Aorta (tissue), 5 donors: ENCODE measurements around the gene CPEB4. TPM values are rescaled to one million over a fixed set of nuclear protein-coding genes. Genes with fewer than 3 reads are reported as not detected.
A peak's percentile ranks its signal among the peaks of the same experiment; 100 is the strongest.

Experiments
- ATAC-seq: fragments of 200-7000 bp; cut with Tn5 transposase; one replicate; pipeline ENCODE4 v1.9.1; 2022; ENCODE audit warnings: moderate library complexity; ENCODE audit not compliant: low FRiP score
- DNase-seq, 2 donors: peaks; one replicate each; pipeline ENCODE4 v3.0.0-alpha.2; 2020
- H3K27ac ChIP-seq, 2 donors: one replicate each; pipeline ENCODE4 v1.5.1; 2013; ENCODE audit warnings: low read length in 2 of 2, mild to moderate bottlenecking in 2 of 2, moderate library complexity in 2 of 2, control low read depth in 1 of 2, inconsistent platforms in 1 of 2, low read depth in 1 of 2
- H3K27me3 ChIP-seq, 2 donors: one replicate each; pipeline ENCODE4 v1.6.1; 2013; ENCODE audit warnings: control low read depth in 1 of 2, low read length in 1 of 2, mild to moderate bottlenecking in 1 of 2, moderate library complexity in 1 of 2; ENCODE audit not compliant: insufficient read depth in 2 of 2, control insufficient read depth in 1 of 2
- H3K36me3 ChIP-seq, 2 donors: one replicate each; pipeline ENCODE4 v1.6.1; 2013; ENCODE audit warnings: control low read depth in 1 of 2, low read length in 1 of 2, mild to moderate bottlenecking in 1 of 2; ENCODE audit not compliant: insufficient read depth in 2 of 2, control insufficient read depth in 1 of 2
- H3K4me1 ChIP-seq, 2 donors: one replicate each; pipeline ENCODE4 v1.6.1; 2013; ENCODE audit warnings: low read length in 2 of 2, control low read depth in 1 of 2, mild to moderate bottlenecking in 1 of 2, moderate library complexity in 1 of 2; ENCODE audit not compliant: insufficient read depth in 2 of 2, control insufficient read depth in 1 of 2
- H3K4me3 ChIP-seq, 2 donors: one replicate each; pipeline ENCODE4 v1.5.1; 2013; ENCODE audit warnings: low read length in 2 of 2, control low read depth in 1 of 2, mild to moderate bottlenecking in 1 of 2
- H3K9me3 ChIP-seq: one replicate; pipeline ENCODE4 v1.6.1; 2013; ENCODE audit warnings: mild to moderate bottlenecking, low read length; ENCODE audit not compliant: control insufficient read depth
- WGBS, 2 donors: extraction: QIAGEN DNeasy Blood & Tissue Kit; methylation state at CpG; one replicate each; pipeline ENCODE4 v1.1.7; 2013; 5-methylcytosine and 5-hydroxymethylcytosine counted together
- intact Hi-C, 2 donors: fragments of 100-400 bp; cut with DNase I; formaldehyde crosslinking; loops; one replicate each; pipeline versions ENCODE4 v1.14.2 to v1.15.0; 2022
- polyA plus RNA-seq, 2 donors: library from polyadenylated mRNA; stranded (reverse); fragments of 200-250 nt; gene quantifications; one replicate each; pipeline ENCODE4 v1.2.3, GENCODE V29; 2013
- total RNA-seq, 2 donors: library from RNA; stranded (reverse); fragmentation: NEBNext Ultra II Directional; extraction: Animal tissue kit (Norgen Biotek cat#: 25700); gene quantifications; one replicate each; pipeline ENCODE4 v1.2.1, GENCODE V29; 2021
- donor health status: healthy with polysubstance abuse.
- donor health status: Bipolar disorder and iron deficiency.
- donor health status: DM: no; HTN: no; CAD: no.
- donor health status: DM: no; HTN: no; CAD: no.
- donor health status: DM: yes; HTN: yes; CAD: no.

Gene CPEB4
- total and polyA plus RNA-seq, 4 donors = 9.0 to 80.1 (median 30.5) TPM

DNA sequence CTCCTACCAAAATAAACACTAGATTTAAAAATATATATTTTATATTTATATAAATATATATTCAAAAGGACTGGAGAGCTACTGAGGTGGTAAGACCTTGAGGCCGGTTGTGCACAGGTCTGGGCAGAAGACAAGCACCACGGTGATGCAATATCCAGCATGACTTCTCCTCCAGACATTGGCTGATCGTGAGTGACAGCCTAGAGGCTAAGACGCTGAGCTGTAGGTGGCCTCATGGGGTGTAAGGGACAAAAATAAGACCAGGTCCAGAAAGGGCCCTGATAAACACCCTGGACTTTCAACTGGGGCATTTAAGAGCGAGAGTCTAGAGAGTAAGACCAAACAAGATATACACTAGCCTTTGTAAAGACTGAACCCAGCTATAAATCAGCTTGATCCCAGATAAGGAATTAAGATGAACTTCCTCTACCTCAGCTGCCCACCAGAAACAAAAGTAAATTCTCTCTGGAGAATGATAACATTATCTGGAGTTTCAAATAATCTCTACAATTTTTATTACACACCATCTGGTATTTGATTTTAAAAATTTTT is 86.6 kb downstream of the CPEB4 start:
- Histone ChIP-seq H3K4me3 (no peak overlapping the region), H3K4me1 (peaks cover 0 to 1% of the 10 kb centered on the region in 2 donors), H3K36me3 (no peaks in the 10 kb centered on the region), H3K27me3 (no peaks in the 10 kb centered on the region), H3K9me3 (no peaks in the 10 kb centered on the region), H3K27ac (no peak overlapping the region)
- DNase-seq (no peak), ATAC-seq (no peak)
- intact Hi-C loops = loop anchor here (5.0 kb wide), 3 partner anchors 87 to 338 kb away; partner anchors contain the start of gene CPEB4 (in 1 of the 2)
- 76 to 79% methylated on average over 5 of the region's 5 CpGs for WGBS, 2 donors

DNA sequence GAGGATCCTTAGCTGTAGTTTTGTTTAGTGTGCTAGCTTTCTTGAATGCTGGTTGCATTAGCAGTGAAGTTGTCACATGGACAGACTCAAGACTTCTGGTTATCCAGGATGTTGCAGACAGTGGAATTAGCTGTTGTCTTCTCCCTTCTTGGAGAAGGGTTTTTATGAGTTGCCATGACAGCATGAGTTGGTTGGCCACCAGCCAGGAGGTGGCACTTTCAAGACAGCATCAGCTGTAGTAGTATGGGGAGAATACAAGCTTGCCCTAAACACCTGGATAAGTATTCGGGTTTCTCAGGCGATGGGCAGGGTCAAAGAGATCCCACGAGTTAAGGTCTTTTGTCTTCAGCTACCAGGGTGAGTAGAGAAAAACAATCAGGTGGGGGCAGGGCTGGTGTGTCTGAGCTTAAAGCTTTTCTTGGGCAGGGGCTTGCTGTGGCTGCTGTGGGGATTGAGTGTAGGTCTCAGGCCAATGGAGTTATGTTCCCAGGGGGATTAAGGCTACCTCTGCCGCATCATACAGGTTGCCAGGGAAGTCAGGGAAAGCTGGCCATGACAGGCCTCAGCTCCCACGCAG is 93.1 kb downstream of the CPEB4 start:
- Histone ChIP-seq H3K27me3 (no peaks in the 10 kb centered on the region), H3K36me3 (no peaks in the 10 kb centered on the region), H3K4me1 (no peaks in the 10 kb centered on the region), H3K4me3 (no peak overlapping the region), H3K27ac (no peak overlapping the region), H3K9me3 (no peaks in the 10 kb centered on the region)
- no peak for ATAC-seq
- intact Hi-C loops = no loop called here
- WGBS, 2 donors = 67 to 68% methylated on average over 5 of the region's 5 CpGs
- no peak for DNase-seq

- Histone ChIP-seq H3K36me3 (no peaks in the 10 kb centered on the region), H3K27me3 (no peaks in the 10 kb centered on the region), H3K9me3 (no peaks in the 10 kb centered on the region), H3K4me3 (no peak overlapping the region), H3K27ac (no peak overlapping the region), H3K4me1 (no peaks in the 10 kb centered on the region)
- 51 to 62% methylated on average over 4 of the region's 4 CpGs for WGBS, 2 donors
- intact Hi-C loops = no loop called here
- DNase-seq (no peak), ATAC-seq (no peak)
Measured at GRCh38 chr5:173984218-173984617, 96.1 kb downstream of the CPEB4 start.

DNA sequence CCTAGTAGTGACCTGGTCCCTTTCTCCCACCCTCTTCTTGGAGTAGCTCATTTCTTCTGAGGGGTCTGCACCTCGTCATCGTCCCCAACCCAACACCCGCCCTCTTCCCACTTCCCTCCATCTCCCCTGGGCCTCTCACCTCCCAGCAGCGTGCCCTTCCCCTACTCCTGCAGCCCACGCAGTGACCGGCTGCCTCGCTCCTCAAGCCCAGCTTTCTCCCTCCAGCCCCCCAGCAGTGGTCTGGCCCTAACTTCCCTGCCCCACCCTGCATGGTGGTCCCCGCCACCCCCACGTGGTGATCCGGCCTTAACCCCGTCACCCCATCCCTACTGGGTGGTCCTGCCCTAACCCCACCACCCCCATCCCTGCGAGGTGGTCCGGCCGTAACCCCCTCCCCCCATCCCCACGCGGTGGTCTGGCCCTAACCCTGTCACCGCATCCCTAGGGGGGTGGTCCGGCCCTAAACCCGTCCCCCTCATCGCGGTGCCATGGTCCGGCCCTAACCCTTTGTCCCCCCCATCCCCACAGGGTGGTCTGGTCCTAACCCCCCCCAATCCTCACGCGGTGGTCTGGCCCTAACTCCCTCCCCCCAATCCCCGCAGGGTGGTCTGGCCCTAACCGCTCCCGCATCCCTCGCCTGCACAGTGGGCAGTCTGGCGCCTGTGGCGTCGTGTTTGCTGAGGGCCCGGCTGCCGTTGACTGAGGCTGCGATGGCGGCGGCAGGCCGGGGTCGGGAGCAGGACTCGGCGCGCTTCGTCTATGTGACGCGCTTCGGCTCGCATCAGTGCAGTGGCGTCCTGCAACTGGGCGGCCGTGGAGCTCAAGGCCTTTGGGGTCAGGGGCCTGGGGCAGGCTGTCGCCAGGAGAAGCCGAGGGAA is 100.6 kb downstream of the CPEB4 start, which contains the start of gene C5orf47:
Gene C5orf47, plus strand, starts transcription at position 617 of the 878 bp plus-strand sequence. Its CDS starts 94 bp downstream, at position 711.
- H3K4me3 ChIP-seq = no peak within 1 kb of the TSS
- no peak within 1 kb of the TSS for H3K27ac ChIP-seq
- DNase-seq (peak in 1 of 2 donors; percentile 65), ATAC-seq (peak; percentile 41)
- H3K9me3 ChIP-seq = no peaks in the 10 kb centered on the region
- intact Hi-C loops = no loop called here
- no peaks in the 10 kb centered on the region for H3K36me3 ChIP-seq
- H3K4me1 ChIP-seq = no peaks in the 10 kb centered on the region
- 93% methylated on average over 49 to 51 of the region's 51 CpGs for WGBS, 2 donors
- no peaks in the 10 kb centered on the region for H3K27me3 ChIP-seq

DNA sequence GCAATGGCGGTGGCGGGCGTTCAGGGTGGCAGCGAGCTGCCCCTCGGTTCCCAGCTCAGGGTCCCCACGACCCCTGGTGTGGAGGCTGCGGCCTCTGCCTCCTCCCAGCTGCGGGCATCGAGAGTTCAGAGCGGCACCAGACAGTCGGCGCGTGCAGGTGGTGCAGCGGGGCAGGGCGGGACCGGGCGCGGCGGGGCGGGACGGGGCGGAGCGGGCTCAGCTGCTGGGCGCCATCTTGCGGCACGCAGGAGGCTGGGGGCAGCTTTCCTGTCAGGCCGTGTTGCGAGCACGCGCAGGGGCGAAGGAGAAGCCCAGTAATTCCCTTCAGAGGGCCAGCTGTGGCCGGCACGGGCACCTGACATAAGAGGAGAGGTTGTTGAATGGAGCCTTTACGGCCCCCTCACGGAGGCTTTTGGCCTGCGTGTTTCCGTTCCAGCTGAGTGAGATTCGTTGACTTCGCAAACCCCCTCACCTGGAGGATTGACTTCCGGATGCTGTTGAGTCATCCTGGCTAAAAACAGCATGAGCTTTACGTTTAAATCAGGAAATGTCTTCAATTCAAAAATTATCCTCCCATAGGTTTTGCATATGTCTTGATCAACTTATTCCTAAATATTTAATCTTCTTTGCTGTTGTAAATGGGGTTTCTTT is 101.4 kb downstream of the CPEB4 start:
- Histone ChIP-seq H3K36me3 (no peaks in the 10 kb centered on the region), H3K27ac (no peak overlapping the region), H3K27me3 (no peaks in the 10 kb centered on the region), H3K4me3 (no peak overlapping the region), H3K9me3 (no peaks in the 10 kb centered on the region), H3K4me1 (no peaks in the 10 kb centered on the region)
- 92 to 95% methylated on average over 41 of the region's 41 CpGs for WGBS, 2 donors
- DNase-seq (no peak), ATAC-seq (no peak)
- intact Hi-C loops = no loop called here

GRCh38 chr5:173997331-173997730 is 109.2 kb downstream of the CPEB4 start:
- ATAC-seq (no peak), DNase-seq (no peak)
- intact Hi-C loops = no loop called here
- 78 to 79% methylated on average over 4 of the region's 4 CpGs for WGBS, 2 donors
- H3K9me3 ChIP-seq = peaks cover 2% of the 10 kb centered on the region
- H3K36me3 ChIP-seq = no peaks in the 10 kb centered on the region
- no peaks in the 10 kb centered on the region for H3K4me1 ChIP-seq
- no peak overlapping the region for H3K4me3 ChIP-seq
- no peaks in the 10 kb centered on the region for H3K27me3 ChIP-seq
- H3K27ac ChIP-seq = no peak overlapping the region

GRCh38 chr5:173998531-173998930 is 110.4 kb downstream of the CPEB4 start:
- DNase-seq = no peak
- intact Hi-C loops = no loop called here
- 71 to 78% methylated on average over 4 of the region's 4 CpGs for WGBS, 2 donors

DNA sequence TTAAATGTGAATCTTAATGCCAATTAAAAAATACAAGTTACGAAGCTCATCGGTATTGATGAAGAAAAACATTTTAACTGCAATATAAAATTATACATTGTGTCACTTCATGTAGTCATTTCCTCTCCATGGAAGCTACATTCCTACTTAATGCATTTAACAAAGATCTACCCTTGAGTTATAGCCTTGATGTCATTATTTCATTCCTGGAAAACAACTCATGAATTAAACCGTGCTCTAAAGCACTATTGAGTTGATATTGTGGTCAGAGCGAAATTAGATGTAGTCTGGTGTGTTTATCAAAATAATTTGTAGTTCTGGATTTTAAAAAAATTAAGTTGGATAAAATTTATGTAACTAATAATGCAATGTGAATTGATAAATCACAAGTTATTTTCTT is 111.9 kb downstream of the CPEB4 start:
- H3K4me1 ChIP-seq = no peaks in the 10 kb centered on the region
- DNase-seq (no peak), ATAC-seq (no peak)
- no peak overlapping the region for H3K27ac ChIP-seq
- H3K36me3 ChIP-seq = no peaks in the 10 kb centered on the region
- 86 to 88% methylated on average over 4 of the region's 4 CpGs for WGBS, 2 donors
- peaks cover 2% of the 10 kb centered on the region for H3K9me3 ChIP-seq
- intact Hi-C loops = no loop called here
- H3K27me3 ChIP-seq = no peaks in the 10 kb centered on the region
- H3K4me3 ChIP-seq = no peak overlapping the region

More at GRCh38 chr5:173998531-173998930, 110.4 kb downstream of the CPEB4 start:
- no peaks in the 10 kb centered on the region for H3K36me3 ChIP-seq
- H3K27ac ChIP-seq = no peak overlapping the region
- H3K4me3 ChIP-seq = no peak overlapping the region
- H3K27me3 ChIP-seq = no peaks in the 10 kb centered on the region
- H3K9me3 ChIP-seq = peaks cover 2% of the 10 kb centered on the region
- H3K4me1 ChIP-seq = no peaks in the 10 kb centered on the region
- ATAC-seq = no peak
